HG02938 (cell line): ENCODE measurements around the gene MPHOSPH9.
"Not testable (repeated sequence)": the region's sequence is repeated elsewhere in the genome, so short reads cannot be mapped to it uniquely, and the experiment has no call there.

Source experiments
- ATAC-seq: cut with Tn5 transposase; IDR thresholded peaks from one replicate; pipeline ENCODE4 v1.9.1; 2021; ENCODE audit warnings: mild to moderate bottlenecking, moderate library complexity; ENCODE audit not compliant: unreplicated experiment

MPHOSPH9 gene

DNA sequence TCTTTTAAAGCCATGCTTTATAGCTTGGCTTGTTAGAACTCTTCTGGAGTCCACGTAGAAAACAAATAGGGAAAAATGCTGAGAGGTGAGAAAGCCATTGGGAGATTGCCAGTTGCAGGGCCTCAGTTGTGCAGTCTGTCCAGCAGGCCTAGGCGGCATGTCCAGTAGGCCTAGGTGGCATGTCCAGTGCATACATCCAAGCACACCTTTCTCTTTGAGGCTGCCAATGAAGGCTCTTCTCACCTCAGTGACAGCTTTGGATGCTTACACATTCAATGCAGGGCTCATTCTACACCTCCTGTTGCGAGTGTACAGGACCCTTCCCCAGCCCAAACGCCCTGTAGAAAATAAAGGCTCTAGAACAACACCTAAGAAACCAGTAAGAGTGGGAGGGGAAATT lies 25.7 kb upstream of the MPHOSPH9 start:
- no peak for ATAC-seq

- ATAC-seq, result no peak
These were observed 22.0 kb upstream of the MPHOSPH9 start for GRCh38 chr12:123254853-123255446.

- ATAC-seq, result no peak
These were observed 20.9 kb upstream of the MPHOSPH9 start for GRCh38 chr12:123253641-123254459.

DNA sequence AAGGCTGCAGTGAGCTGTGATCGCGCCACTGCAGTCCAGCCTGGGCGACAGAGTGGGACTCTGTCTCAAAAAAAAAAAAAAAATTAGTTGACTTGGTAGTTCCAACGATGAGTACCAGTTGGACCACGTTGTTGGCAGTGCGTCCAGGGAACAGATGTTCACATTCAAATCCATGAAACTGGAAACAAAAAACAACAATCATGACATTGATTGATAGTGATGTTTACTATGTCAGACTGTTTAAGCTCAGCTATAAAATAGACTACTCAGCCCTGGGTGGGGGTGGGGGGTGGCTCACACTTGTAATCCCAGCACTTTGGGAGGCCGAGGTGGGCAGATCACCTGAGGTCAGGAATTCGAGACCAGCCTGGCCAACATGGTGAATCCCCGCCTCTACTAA lies 19.4 kb upstream of the MPHOSPH9 start:
- not testable (repeated sequence) for ATAC-seq

GRCh38 chr12:123251403-123252076 lies 18.6 kb upstream of the MPHOSPH9 start:
- ATAC-seq, result no peak

- no peak for ATAC-seq
These were observed 17.8 kb upstream of the MPHOSPH9 start for GRCh38 chr12:123250471-123251383.

DNA sequence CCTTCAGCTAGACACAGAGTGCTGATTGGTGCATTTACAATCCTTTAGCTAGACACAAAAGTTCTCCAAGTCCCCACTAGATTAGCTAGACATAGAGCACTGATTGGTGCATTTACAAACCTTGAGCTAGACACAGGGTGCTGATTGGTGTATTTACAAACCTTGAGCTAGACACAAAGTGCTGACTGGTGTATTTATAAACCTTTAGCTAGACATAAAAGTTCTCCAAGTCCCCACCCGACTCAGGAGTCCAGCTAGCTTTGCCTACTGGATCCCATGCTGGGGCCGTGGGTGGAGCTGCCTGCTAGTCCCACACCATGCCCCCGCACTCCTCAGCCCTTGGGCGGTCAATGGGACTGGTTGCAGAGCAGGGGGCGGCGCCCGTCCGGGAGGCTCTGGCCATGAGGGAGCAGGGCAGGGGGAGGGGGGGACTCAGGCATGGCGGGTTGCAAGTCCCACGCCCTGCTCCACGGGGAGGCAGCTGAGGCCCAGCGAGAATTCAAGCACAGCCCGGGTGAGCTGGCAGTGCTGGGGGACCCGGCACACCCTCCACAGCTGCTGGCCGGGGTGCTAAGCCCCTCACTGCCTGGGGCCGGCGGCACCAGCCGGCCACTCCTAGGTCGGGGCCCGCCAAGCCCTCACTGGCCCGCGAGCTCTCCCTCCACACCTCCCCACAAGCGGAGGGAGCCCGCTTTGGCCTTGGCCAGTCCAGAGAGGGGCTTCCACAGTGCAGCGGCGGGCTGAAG lies 16.2 kb upstream of the MPHOSPH9 start:
- not testable (repeated sequence) for ATAC-seq

- not testable (repeated sequence) for ATAC-seq
These were observed 15.2 kb upstream of the MPHOSPH9 start for GRCh38 chr12:123248129-123248528.

- no peak for ATAC-seq
These were observed 12.7 kb upstream of the MPHOSPH9 start for GRCh38 chr12:123245678-123246077.

DNA sequence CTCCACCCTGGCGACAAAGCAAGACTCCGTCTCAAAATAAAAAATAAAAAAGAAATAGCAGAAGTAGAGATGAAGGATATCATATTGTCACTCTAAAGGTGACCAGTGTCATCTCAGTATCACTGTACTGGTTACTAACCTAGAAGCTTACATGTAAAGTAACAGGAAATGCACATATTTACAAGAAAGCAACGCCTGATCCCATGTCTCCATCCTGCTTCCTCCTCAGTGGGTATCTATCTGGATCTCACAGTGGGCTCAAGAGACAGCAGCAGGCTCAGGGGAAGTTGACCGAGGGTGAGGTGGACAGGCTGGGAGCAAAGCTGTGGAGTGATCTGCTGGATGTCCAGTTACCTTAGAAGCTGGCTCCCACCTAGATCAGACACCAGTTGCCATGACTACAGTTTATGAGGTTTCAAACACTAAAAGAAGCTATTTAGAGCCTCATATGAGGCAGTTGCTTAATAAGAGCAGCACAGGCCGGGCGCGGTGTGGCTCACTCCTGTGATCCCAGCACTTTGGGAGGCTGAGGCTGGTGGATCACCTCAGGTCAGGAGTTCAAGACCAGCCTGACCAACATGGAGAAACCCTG lies 10.8 kb upstream of the MPHOSPH9 start:
- ATAC-seq, result no peak

DNA sequence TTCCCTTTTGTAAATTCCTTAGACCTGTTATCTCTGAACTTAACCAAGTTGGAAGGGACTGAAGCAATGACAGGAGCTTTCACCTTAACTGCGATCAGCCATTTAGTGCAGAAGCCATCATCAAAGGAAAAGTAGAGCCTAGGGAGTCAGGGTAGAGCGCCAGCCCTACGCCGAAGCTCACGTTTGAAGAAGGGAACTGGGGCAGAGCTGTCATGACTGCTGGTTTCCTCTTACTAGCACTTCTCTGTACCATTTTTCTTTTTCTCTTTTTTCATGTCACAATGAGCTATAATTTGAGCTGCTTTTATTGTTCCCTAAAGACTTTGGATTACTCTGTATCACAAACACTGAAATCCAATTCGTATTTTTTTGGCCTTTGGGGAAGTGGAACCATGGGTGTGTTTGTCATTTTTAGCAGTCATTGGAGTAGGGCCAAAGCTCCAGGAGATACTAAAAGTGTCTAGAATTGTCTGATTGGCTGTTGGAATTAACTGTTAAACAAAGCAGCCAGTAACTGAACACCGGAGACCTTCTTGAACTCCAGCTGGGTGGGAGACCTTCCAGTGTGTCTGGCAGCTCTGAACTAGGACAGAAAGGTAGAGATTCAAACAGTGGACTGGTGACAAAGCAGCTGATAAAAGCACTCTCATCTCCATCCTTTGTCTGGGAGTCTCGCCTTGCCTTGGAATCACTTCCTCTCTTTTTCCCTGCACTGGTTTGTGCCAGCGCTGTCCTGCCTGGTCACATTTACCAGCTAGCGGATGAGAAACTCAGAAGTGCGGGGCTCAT lies 9.4 kb upstream of the MPHOSPH9 start:
- ATAC-seq, result no peak

DNA sequence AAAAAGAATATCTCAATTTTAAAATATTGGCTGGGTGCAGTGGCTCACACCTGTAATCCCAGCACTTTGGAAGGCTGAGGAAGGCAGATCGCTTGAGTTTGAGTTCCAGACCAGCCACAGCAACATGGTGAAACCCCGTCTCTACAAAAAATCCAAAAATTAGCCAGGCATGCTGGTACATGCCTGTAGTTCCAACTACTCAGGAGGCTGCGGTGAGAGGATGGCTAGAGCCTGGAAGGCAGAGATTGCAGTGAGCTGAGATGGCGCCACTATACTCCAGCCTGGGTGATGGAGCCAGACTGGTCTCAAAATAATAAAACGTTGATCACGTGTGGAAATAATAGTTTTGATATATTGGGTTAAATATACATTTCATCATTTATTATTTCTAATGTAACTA lies 6.0 kb upstream of the MPHOSPH9 start:
- ATAC-seq, result no peak

- no peak for ATAC-seq
These were observed 5.4 kb upstream of the MPHOSPH9 start for GRCh38 chr12:123238330-123238682.

DNA sequence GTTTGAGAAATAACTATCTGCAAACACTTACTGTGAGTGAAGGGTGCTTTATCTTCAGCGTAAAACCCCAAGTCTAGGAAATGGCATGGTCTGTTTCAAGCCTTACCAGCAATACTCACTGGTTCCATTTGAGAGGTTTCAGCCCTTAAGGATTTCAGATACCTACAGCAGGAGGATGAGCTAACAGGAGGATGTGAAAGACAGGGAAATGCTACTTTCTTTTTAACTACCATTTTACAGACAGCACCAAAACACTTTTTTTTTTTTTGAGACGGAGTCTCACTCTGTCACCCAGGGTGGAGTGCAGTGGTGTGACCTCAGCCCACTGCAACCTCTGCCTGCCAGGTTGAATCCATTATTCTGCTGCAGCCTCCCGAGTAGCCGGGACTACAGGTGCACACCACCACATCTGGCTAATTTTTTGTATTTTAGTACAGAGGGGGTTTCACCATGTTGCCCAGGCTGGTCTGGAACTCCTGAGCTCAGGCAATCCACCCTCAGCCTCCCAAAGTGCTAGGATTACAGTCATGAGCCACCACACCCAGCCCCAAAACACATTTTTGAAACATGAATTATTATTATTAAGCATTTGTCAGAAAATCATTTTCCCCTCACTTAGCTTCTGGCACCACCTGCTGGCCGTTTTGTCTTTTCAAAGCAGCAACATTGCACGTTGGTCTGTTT lies 4.8 kb upstream of the MPHOSPH9 start:
- no peak for ATAC-seq

DNA sequence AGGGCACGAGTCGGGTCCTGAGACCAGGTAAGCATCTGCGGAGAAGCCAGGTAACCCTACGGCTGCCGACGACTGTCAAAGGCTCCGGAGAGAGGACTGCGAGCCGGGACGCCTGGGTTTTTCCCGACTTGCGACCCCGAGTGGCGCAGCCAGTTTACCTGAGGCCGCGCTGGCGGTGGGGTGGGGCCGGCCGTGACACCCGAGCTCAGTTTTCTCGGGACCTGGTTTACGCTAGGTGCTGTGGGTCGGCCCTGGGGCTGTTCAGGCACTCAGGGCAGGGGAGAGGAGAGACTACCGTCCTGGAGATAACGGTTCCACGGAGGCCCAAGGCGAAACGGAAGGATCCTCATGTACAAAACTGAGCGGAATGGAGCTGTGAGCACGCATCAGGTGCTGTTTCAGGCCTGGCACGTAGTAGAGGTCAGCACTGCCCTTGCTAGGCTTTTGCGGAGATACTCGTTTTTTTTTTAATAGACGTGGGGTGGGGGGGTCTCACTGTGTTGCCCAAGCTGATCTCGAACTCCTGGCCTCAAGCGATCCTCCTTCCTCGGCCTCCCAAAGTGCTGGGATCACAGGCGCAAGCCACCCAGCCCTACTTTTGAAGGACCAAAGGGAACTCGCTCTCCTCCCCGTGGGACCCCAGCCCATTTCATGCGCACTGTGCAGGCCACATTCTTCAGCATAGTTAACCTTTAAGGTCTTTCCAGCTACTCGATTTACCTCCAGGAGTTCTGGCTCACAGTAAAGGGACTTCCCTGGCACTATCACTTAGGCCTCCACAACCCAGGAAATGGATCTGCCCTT lies 766 bp upstream of the MPHOSPH9 start:
- ATAC-seq, result no peak

GRCh38 chr12:123232472-123232806 lies 502 bp downstream of the MPHOSPH9 start:
- no peak for ATAC-seq

DNA sequence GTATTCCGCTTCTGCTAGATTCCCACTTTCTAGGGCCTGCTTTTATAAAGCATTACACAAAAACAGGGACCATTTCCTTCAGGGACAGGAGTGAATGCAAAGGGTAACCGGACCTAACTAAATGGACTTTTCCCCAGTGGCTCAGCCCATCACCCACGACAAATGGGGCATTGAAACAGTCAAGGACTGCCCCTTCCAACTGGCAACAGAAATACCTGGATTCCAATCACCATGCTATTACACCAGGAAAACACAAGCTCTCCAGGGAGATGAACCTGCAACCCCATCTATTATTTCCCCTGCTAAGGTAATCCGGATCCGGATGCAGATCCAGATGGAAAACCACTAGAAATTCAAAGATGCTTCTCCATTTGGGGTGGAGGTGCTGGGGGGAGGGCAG lies 1.0 kb downstream of the MPHOSPH9 start:
- no peak for ATAC-seq

DNA sequence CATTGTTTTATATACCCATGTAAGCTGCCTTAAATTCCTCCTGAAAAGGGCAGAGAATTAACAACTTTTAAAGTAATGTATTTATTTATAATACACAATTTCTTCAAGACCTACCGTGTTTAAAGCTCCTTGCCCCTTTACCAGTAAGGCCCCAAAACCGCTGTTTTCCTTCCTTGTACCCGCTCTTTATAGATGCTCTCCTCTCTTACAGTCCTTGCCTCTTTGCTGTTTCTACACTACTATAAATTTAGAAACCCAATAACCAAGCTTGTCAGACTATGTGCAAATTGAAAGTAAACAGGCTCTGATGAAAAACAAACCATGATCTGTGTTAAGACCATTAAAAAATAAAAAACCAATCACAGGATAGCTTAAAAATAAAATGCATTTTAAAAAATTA lies 3.9 kb downstream of the MPHOSPH9 start:
- ATAC-seq, result no peak
